Measurements from ENCODE around the gene TET2.

The TET2 gene

GRCh38 chr4:105189855-105190650 lies 43.4 kb downstream of the TET2 start:
- DNase-seq, result no peak

GRCh38 chr4:105191621-105192210 lies 45.0 kb downstream of the TET2 start:
- DNase-seq, result peak; percentile 13

GRCh38 chr4:105192474-105192873 lies 45.8 kb downstream of the TET2 start:
- DNase-seq, result no peak

GRCh38 chr4:105192910-105193309 lies 46.2 kb downstream of the TET2 start:
- no peak for DNase-seq

- no peak for DNase-seq
Measured at GRCh38 chr4:105193536-105193935, 46.9 kb downstream of the TET2 start.

- DNase-seq, result no peak
Measured at GRCh38 chr4:105194328-105195231, 47.9 kb downstream of the TET2 start.

- DNase-seq, result no peak
Measured at GRCh38 chr4:105196523-105197145, 50.0 kb downstream of the TET2 start.

- DNase-seq, result no peak
Measured at GRCh38 chr4:105197777-105198176, 51.1 kb downstream of the TET2 start.

GRCh38 chr4:105198541-105198940 lies 51.9 kb downstream of the TET2 start:
- DNase-seq, result no peak

GRCh38 chr4:105206214-105206613 lies 59.5 kb downstream of the TET2 start:
- no peak for DNase-seq

GRCh38 chr4:105207386-105207785 lies 60.7 kb downstream of the TET2 start:
- DNase-seq, result no peak

GRCh38 chr4:105208561-105208960 lies 61.9 kb downstream of the TET2 start:
- DNase-seq, result no peak

GRCh38 chr4:105210916-105211315 lies 64.2 kb downstream of the TET2 start:
- DNase-seq, result no peak

- no peak for DNase-seq
Measured at GRCh38 chr4:105215609-105216313, 69.1 kb downstream of the TET2 start.

GRCh38 chr4:105225500-105225899 lies 78.8 kb downstream of the TET2 start:
- DNase-seq, result no peak

- DNase-seq, result no peak
Measured at GRCh38 chr4:105227054-105227453, 80.4 kb downstream of the TET2 start.

- DNase-seq, result no peak
Measured at GRCh38 chr4:105230287-105230686, 83.6 kb downstream of the TET2 start.

- DNase-seq, result no peak
Measured at GRCh38 chr4:105232374-105232773, 85.7 kb downstream of the TET2 start.

- DNase-seq, result no peak
Measured at GRCh38 chr4:105234582-105234981, 87.9 kb downstream of the TET2 start.

- DNase-seq, result no peak
Measured at GRCh38 chr4:105236202-105236915, 89.7 kb downstream of the TET2 start.

- DNase-seq, result no peak
Measured at GRCh38 chr4:105236916-105237311, 90.2 kb downstream of the TET2 start.

GRCh38 chr4:105240037-105240436 lies 93.4 kb downstream of the TET2 start:
- no peak for DNase-seq
